ENCODE measurements around the gene PID1.

PID1 gene

DNA sequence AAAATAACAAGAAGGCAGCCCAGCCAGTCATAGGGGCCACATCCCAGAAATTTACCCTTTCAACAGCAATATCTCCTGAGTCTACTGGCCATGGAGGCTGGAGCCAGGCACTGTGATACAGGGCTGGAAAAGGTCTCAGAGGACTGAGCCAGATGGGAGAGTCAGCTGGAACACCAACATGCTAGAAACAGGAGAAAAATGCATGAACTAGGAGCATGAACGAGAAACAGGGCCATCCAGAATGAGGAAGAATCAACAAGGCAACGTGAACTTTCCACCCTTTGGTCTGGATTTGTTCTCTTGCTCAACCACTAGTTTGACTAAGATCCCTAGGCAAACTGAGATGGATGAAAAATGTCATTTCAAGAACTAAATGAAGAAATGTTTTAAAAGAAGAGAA is 13.1 kb downstream of the PID1 start:
- no peak for DNase-seq

DNA sequence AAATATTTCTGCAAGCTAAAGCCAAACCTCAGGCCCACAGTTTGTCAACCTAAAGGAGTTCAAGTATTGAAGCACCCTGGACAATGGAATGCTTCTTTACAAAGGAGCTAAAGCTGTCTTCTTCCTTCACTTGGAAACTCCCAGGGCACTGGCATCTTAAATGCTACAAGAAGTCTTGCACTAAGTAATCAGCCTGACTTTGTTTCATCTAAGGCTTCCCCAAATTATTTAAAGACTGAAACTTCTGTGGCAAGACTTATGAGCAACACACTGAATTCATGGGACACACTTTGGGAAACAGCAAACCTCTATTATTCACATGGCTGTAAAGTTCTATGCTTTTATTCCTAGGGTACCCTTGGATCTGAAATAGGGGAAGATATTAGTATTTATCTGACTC is 14.7 kb downstream of the PID1 start:
- no peak for DNase-seq

DNA sequence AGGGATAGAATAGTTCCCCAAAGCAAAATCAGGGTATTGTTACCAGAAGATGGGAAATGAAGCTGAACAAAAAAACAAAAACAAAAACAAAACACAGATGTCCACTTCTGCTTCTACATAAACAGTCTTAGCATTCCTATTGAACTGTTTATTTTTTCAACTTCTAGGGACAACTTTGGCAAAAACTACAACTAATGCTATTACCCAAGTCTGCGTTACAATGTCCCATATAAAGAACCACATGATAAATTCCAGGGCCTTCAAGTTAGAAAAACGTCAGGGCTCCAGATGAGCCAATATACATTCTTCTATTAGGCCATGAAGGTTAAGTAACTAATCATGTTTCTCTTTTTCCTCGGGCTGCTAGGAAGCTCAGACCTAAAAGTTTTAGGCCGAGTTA is 16.9 kb downstream of the PID1 start:
- DNase-seq: no peak

DNA sequence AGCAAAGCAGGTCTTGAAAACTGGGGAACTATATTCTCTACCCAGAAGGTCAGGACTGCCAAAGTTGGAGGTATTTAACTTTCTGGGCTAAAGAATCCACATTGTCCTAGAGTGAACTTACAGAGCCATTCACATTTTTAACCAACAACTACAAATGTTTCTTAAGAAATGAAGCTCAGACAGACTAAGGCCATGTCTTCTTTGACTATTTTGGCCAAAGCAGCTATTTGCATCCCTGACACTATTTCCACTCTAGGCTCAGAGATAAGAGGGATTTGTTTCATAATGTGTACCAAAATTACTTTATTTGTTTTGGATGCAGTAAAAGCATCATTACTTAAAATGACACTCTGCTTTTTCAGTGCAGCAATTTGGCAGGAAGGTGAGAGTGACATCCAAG is 18.1 kb downstream of the PID1 start:
- DNase-seq: no peak

DNA sequence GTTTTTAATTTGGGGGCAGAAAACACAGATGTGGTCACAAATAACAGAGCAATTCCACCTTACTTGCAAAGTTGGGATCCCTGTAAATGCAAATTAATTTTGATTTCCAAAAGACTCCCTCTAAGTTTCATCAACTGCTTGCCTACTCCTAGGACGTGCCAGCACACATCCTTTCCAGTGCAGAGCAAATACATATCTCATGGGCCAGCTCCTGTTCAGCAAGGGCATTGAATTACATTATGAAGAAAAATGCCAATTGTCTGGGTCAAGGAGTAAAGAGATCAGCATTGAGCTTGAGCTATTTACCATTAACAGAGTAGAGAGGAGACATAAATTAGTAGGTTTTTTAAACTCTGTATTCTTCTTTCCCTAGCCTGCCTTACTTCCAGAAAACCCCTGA is 18.8 kb downstream of the PID1 start:
- DNase-seq: no peak

GRCh38 chr2:229249536-229249935 is 21.6 kb downstream of the PID1 start:
- DNase-seq: no peak

- no peak for DNase-seq
These were observed 24.8 kb downstream of the PID1 start for GRCh38 chr2:229246334-229246733.

GRCh38 chr2:229244975-229245374 is 26.1 kb downstream of the PID1 start:
- no peak for DNase-seq

- DNase-seq: no peak
These were observed 27.1 kb downstream of the PID1 start for GRCh38 chr2:229243890-229244560.

GRCh38 chr2:229240984-229241491 is 30.0 kb downstream of the PID1 start:
- DNase-seq: no peak

GRCh38 chr2:229239021-229239420 is 32.1 kb downstream of the PID1 start:
- DNase-seq: no peak

GRCh38 chr2:229237270-229237669 is 33.8 kb downstream of the PID1 start:
- DNase-seq: no peak

DNA sequence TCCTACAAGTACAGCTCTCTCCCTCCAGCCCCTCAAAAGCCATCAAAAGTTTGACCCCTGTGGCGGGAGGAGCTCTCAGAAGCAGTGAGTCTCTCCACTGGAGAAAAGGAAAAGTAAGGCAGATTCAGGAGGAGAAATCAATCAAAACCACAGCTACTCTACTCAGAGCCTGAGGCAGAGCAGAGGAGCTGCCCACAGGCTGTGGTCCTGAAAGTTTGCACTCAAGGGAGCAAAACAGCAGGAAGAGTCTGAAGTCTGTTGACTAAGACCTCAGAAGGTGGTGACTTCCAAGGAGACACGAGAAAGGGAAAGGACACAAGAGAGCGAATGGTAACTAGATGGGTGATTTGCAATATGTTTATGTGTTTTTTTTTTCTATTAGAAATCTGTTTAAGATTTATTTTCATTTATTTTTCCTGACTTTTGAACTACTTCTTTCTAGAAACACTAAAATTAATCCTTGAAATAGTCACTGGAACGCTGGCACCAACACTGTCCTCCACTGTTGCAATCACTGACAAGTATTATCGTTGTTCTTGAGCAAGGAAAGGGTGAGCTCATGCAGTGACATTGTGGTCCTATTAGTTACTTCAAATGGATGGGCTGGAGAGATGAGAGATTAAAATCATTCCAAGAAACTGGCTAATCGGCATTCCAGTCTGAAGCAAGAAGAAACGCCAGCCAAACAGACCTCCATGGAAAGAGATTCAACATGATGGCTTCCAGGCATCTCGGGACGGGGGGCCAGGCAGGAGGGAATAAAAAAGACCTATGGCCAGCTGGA is 35.8 kb downstream of the PID1 start:
- DNase-seq: no peak

GRCh38 chr2:229231885-229232284 is 39.2 kb downstream of the PID1 start:
- no peak for DNase-seq

DNA sequence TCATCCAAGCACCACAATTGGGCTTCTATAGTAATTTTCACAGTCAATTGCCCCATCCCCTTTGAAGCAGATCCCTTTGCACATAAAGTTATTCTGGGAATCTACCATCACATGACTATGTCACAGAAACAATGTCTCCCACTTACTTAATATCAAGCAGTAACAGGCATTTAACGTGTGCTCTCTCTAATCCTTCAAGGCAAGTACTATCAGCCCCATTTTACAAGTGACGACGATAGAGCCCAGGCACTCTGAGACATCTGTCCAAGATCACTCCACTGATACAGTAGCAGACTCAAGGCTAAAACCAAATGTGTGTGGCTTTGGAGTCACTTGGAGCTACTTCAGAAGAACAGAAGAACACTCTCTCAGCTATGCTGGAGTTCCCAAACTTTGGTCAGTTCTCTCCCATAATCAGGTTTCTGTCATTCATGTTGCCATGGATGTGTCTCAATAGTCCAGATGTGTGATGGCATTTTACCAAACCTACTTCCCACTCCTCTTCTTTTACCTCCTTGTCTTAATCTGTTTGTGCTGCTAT is 39.7 kb downstream of the PID1 start:
- no peak for DNase-seq

DNA sequence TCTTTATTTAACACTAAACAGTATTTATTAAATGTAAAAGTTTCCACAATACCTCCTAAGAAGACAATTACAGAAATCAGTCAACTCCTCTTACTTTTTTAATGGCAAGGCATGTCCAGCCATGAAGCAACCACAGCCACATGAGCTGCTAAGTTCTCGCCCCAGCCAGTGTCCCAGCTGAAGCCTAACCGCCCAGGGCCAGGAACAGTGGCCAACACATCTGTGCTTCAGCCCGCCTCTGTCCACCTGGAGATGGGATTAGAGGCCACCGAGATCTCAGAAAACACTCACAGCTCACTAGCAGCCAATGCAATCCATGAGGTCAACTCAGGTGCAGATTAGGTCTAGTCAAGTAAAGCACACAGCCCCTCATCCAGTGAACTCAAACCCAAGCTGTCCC is 40.2 kb downstream of the PID1 start:
- DNase-seq: no peak

GRCh38 chr2:229230256-229230655 is 40.8 kb downstream of the PID1 start:
- no peak for DNase-seq

DNA sequence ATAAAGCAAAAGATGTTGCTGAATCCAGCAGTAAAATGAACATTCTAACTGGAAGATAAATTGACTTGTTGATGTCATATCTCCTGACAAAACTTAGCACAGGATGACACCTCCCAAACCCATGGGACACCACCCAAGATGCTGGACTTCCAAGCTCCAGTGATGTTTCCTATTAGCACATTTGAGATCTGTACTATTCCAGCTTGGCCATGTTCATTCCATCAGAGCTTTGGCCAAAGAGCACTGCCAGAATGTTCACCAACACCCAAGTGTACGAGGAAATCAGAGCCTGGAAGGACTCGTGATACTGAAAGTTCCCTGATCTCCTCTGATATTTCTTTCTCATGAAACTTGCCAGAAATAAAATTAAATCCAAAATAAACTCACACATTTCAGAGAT is 44.7 kb downstream of the PID1 start:
- no peak for DNase-seq

- DNase-seq: no peak
These were observed 48.0 kb downstream of the PID1 start for GRCh38 chr2:229223107-229223506.

GRCh38 chr2:229221641-229222040 is 49.4 kb downstream of the PID1 start:
- no peak for DNase-seq

GRCh38 chr2:229220254-229220653 is 50.8 kb downstream of the PID1 start:
- no peak for DNase-seq

- DNase-seq: no peak
These were observed 52.7 kb downstream of the PID1 start for GRCh38 chr2:229218329-229218921.

DNA sequence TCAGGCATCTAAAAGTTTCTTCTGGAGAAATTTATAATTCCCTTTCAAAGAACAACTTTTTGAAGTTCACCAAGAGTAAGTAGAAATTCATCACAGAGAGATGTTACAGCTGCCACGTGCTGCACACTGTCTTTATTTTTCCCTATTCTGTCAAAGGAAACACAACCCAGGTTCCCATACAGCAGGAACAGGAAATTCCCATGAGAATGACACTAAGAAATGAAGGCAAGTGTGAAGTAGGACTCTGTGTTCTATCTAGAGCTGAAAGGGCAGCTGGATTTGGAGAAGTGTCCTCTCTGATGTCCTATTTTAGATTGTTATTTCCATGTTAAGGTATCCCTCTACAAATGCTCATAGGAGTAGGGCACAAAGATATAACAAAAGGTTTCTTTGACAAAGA is 58.8 kb downstream of the PID1 start:
- DNase-seq: no peak

- no peak for DNase-seq
These were observed 60.4 kb downstream of the PID1 start for GRCh38 chr2:229210641-229211040.

Data from CD4-positive, alpha-beta T cell treated with Interleukin-15 for 1 hour (primary cell).